Measurements from ENCODE around the gene ZNF766.
A peak's percentile ranks its signal among the peaks of the same experiment; 100 is the strongest.
"Not testable (repeated sequence)": the region's sequence is repeated elsewhere in the genome, so short reads cannot be mapped to it uniquely, and the experiment has no call there.

ZNF766 gene

DNA sequence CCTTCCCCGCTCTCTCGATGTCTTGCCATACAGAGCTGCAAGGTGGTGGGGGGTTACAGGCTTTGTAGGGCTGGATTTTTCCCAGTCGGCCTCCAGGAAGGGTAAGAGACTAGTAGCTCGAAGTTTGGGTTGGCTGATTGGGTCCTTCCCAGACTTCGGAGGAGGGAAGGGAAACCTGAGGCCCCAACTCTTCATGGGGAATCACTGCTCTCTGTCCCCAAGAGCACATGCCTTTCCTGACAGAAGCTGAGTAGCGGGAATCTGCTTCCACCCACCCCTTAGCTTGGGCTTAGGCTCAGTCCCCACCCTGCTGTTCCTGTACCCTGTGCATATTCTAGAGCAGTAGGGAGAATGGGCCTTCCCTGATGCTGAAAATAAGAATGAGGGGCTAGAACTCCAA lies 39.9 kb upstream of the ZNF766 start:
- no peak for TF ChIP-seq Cebpa-rat (IDR thresholded peaks at IDR 0.05)

DNA sequence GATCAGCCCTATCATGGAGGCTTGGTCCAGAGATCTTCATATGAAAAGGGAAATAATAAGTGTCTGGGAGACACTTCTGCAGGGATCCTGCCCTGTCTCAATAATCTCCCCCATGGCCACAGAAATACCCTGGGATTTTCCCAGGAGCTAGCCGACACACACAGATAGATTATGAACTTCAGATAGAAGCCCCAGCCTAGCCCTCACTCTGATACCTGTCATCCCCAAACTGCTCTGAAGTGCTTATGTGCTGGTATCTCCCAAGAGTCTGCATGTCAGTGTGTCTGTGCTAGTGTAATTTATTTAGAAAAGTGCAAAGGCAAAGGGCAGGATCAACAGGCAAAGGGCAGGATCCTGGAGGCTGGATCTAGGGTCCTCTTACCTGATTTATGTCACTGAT lies 38.7 kb upstream of the ZNF766 start:
- Histone ChIP-seq H3K27me3 (no peaks in the 10 kb centered on the region), H4K20me1 (peaks cover 0 to 26% (median 7%) of the 10 kb centered on the region in 11 experiments; a peak in 7 of 22 replicates), H3K9ac (no peak overlapping the region), H3K4me3 (no peak overlapping the region), H3K27ac (no peak overlapping the region), H3K9me3 (replicated peaks in 1 of 11) (no peaks in the 10 kb centered on the region), H3K36me3 (peaks cover 50 to 70% (median 59%) of the 10 kb centered on the region in 11 experiments), H3K4me2 (no peak overlapping the region), H3K4me1 (peaks cover 0 to 32% (median 0%) of the 10 kb centered on the region in 10 experiments; a peak in 4 of 20 replicates)
- TF ChIP-seq Cebpa-rat (IDR thresholded peaks at IDR 0.05) = no peak

More for the DNA sequence above, 39.9 kb upstream of the ZNF766 start:
- Histone ChIP-seq H3K4me2 (no peak overlapping the region), H3K9ac (no peak overlapping the region), H3K4me3 (no peak overlapping the region), H3K9me3 (replicated peaks in 1 of 11) (no peaks in the 10 kb centered on the region), H3K27me3 (no peaks in the 10 kb centered on the region), H3K36me3 (peaks cover 61 to 81% (median 70%) of the 10 kb centered on the region in 11 experiments), H3K4me1 (peaks cover 0 to 21% (median 0%) of the 10 kb centered on the region in 10 experiments; a peak in 4 of 20 replicates), H3K27ac (no peak overlapping the region), H4K20me1 (peaks cover 0 to 29% (median 7%) of the 10 kb centered on the region in 11 experiments; a peak in 7 of 22 replicates)

DNA sequence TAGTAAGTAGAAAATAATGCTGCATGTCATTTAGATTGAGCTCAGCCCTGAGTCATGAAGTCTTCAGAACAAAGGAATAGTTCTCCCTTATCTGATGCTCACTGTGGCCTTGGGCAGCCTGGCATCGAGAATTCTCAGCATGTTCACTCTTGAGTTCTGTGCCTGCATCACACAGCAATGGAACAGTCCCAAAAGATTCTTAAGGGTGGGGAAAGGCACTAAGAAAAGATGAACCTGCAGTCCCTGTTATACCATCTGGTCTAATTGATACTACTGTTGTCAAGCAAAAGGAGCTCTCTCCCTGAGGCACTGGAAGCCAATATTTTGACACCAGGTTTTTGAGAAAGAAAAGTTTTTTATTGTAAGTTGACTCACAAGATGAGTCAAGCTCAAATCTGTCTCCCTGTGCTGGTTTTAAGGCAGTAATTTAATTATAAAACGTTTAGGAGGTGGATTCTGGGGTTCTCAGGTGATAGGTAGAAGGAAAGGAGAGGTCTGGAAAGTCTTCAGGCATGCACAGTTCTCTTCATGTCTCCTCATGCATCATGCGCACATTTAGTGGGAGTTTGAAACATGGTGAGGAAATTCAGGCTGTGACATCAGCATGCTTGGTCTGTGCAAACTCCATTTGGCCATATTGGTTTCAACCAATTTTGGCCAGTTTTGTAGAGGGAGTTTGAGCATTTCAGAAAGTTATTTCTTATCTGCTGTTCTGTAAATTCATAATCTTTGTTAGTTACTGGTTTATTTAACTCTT lies 38.1 kb upstream of the ZNF766 start:
- Histone ChIP-seq H3K36me3 (peaks cover 43 to 63% (median 52%) of the 10 kb centered on the region in 11 experiments), H3K9me3 (replicated peaks in 1 of 11) (no peaks in the 10 kb centered on the region), H3K27ac (no peak overlapping the region), H3K4me2 (no peak overlapping the region), H3K4me3 (no peak overlapping the region), H4K20me1 (peaks cover 0 to 19% (median 7%) of the 10 kb centered on the region in 11 experiments; a peak in 5 of 22 replicates), H3K9ac (no peak overlapping the region), H3K27me3 (no peaks in the 10 kb centered on the region), H3K4me1 (peaks cover 0 to 32% (median 0%) of the 10 kb centered on the region in 10 experiments; a peak in 4 of 20 replicates)
- TF ChIP-seq Cebpa-rat (IDR thresholded peaks at IDR 0.05) = no peak

DNA sequence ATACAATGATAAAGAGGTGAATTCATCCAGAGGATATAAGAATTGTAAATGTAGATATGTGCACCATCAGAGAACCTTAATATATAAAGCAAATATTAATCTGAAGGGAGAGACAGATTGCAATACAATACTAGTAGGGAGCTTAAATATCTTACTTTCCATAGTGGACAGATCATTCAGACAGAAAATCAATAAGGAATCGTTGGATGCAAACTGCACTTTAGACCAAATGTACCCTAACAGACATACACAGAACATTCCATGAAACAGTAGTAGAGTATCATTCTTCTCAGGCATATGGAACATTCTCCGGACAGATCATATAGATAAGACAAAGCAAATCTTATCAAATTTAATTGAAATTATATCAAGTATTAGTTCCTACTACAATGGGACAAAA lies 35.0 kb upstream of the ZNF766 start:
- TF ChIP-seq Cebpa-rat (IDR thresholded peaks at IDR 0.05) = no peak
- Histone ChIP-seq H3K9ac (peak overlapping the region in 1 of 11 experiments; percentile 20; a peak in 1 of 22 replicates), H3K4me1 (peaks cover 0 to 32% (median 0%) of the 10 kb centered on the region in 10 experiments; a peak in 4 of 20 replicates), H3K9me3 (replicated peaks in 1 of 11) (no peaks in the 10 kb centered on the region), H3K4me2 (peak overlapping the region in 2 of 11 experiments; percentile 36 to 48; a peak in 2 of 22 replicates), H4K20me1 (peaks cover 0 to under 1% (median 0%) of the 10 kb centered on the region in 11 experiments; a peak in 1 of 22 replicates), H3K27me3 (no peaks in the 10 kb centered on the region), H3K4me3 (no peak overlapping the region), H3K36me3 (peaks cover 12 to 32% (median 21%) of the 10 kb centered on the region in 11 experiments; a peak in 21 of 22 replicates), H3K27ac (peak overlapping the region in 2 of 11 experiments; percentile 29 to 35; a peak in 2 of 22 replicates)

DNA sequence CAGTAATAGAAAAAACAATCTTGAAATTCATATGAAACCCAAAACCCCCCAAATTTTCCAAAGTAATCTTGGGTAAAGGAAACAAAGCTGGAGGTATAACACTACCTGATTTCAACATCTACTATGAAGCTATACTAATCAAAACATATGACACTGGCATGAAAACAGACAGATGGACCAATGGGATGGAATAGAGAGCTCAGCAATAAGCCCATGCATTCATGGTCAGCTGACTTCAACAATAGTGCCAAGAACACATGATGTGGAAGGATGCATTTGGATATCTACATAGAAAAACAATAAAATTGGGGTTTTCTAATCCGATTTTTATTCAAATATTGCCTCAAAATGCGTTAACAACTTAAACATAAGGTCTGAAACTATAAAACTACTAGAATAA lies 32.2 kb upstream of the ZNF766 start:
- Histone ChIP-seq H3K36me3 (0 out of 22 replicates have a peak, but pooled peaks cover 0 to 5% (median 0%) of the 10 kb centered on the region in 11 experiments), H3K27me3 (no peaks in the 10 kb centered on the region), H3K9ac (no peak overlapping the region), H3K4me1 (peaks cover 0 to 32% (median 0%) of the 10 kb centered on the region in 10 experiments; a peak in 4 of 20 replicates), H3K4me2 (no peak overlapping the region), H4K20me1 (no peaks in the 10 kb centered on the region), H3K4me3 (no peak overlapping the region), H3K27ac (no peak overlapping the region), H3K9me3 (replicated peaks in 1 of 11) (no peaks in the 10 kb centered on the region)
- TF ChIP-seq Cebpa-rat (IDR thresholded peaks at IDR 0.05) = no peak

DNA sequence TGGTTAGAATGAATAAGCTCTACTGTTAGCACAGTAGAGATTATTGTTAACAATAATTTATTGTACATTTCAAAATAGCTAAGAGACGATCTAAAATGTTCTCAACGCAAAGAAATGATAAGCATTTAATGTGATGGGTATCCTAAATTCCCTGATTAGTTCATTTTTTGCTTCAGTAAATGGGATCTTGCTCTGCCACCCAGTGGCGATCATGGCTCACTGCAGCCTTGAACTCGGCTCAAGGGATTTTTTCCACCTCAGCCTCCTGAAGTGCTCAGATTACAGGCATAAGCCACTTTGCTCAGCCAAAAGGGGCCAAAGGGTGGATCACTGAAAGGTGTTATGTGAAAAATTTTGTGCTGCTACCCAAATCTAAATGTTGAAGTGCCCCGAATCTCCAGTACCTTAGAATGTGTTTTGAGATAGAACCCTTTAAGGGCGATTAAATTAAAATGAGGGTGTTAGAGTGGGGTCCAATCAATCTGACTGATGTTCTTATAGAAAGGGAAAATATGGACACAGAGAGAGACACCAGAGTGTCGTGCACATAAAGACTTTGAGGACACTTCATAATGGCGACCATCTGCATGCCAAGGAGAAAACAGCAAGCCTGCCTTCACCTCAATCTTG lies 31.5 kb upstream of the ZNF766 start:
- no peak overlapping the region for H3K27ac ChIP-seq
- H3K4me1 ChIP-seq = peaks cover 0 to 27% (median 0%) of the 10 kb centered on the region in 10 experiments; a peak in 4 of 20 replicates
- TF ChIP-seq Cebpa-rat (IDR thresholded peaks at IDR 0.05) = no peak
- H4K20me1 ChIP-seq = no peaks in the 10 kb centered on the region
- H3K9ac ChIP-seq = no peak overlapping the region
- H3K4me3 ChIP-seq = no peak overlapping the region
- H3K4me2 ChIP-seq = no peak overlapping the region
- no peaks in the 10 kb centered on the region for H3K9me3 ChIP-seq (replicated peaks in 1 of 11)
- H3K36me3 ChIP-seq = no peaks in the 10 kb centered on the region; a peak in 1 of 22 replicates
- no peaks in the 10 kb centered on the region for H3K27me3 ChIP-seq

DNA sequence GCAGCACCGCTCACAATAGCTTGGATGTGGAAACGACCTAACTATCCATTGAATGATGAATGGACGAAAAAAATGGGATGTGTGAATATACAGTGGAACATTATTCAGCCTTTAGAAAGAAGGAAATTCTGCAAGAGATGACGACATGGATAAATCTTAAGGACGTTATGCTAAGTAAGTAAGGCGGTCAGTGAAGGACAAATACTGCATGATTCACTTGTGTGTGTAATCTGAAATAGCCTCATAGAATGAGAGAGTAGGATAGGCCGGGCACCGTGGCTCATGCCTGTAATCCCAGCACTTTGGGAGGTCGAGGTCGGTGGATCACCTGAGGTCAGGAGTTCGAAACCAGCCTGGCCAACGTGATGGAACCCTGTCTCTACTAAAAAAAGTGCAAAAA lies 25.4 kb upstream of the ZNF766 start:
- Histone ChIP-seq H3K4me1 (no peaks in the 10 kb centered on the region), H3K4me3 (no peak overlapping the region), H3K9me3 (replicated peaks in 1 of 11) (no peaks in the 10 kb centered on the region), H3K4me2 (no peak overlapping the region), H3K27me3 (no peaks in the 10 kb centered on the region), H4K20me1 (no peaks in the 10 kb centered on the region), H3K9ac (no peak overlapping the region), H3K27ac (no peak overlapping the region), H3K36me3 (no peaks in the 10 kb centered on the region; a peak in 1 of 22 replicates)
- no peak for TF ChIP-seq Cebpa-rat (IDR thresholded peaks at IDR 0.05)

DNA sequence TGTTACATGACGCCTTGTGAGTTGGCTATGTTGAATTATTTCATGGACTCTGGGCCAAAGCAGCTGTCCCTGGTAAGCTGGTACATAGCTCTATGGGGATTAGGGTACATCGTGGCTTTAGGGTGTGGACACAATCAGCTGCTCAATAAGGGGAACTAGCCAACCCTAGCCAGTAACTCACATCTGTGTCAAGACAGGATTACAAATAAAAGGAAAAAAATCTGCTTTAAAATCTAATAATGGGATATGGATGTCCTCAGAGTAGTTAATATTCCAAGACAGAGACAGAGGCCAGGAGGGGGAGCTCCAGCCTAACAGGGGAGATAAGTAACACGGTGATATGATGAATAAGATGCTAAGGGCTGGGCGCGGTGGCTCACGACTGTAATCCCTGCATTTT lies 21.1 kb upstream of the ZNF766 start:
- TF ChIP-seq Cebpa-rat (IDR thresholded peaks at IDR 0.05) = no peak
- Histone ChIP-seq H3K9me3 (replicated peaks in 1 of 11) (peaks cover 0 to 18% (median 7%) of the 10 kb centered on the region in 11 experiments; a peak in 13 of 22 replicates), H3K4me2 (no peak overlapping the region), H3K27ac (no peak overlapping the region), H3K27me3 (no peaks in the 10 kb centered on the region), H4K20me1 (no peaks in the 10 kb centered on the region), H3K36me3 (no peaks in the 10 kb centered on the region), H3K9ac (no peak overlapping the region; a peak in 1 of 22 replicates), H3K4me3 (no peak overlapping the region), H3K4me1 (no peaks in the 10 kb centered on the region)

DNA sequence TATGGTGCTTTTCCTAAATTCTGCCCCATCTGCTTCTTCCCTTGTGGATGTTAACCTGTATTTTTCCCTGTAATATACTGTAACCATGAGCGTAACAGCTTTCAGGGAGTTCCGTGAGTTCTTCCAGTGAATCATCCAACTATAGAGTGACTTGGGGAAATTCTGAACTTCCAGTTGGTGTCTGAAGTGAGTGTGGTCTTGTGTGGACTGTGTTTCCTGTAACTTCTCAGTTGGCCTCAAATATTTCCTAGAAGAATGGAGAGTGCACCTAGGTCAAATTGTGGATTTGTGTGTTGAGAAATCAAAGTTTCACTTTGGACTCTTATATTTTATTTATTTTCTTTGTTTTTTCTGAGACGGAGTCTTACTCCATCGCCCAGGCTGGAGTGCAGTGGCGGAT lies 11.0 kb upstream of the ZNF766 start:
- H3K27me3 ChIP-seq = no peaks in the 10 kb centered on the region
- no peak overlapping the region for H3K4me2 ChIP-seq
- H4K20me1 ChIP-seq = no peaks in the 10 kb centered on the region
- no peak overlapping the region for H3K9ac ChIP-seq
- H3K9me3 ChIP-seq (replicated peaks in 1 of 11) = peaks cover 0 to 14% (median 10%) of the 10 kb centered on the region in 11 experiments; a peak in 18 of 22 replicates
- no peaks in the 10 kb centered on the region for H3K36me3 ChIP-seq
- no peak overlapping the region for H3K27ac ChIP-seq
- H3K4me3 ChIP-seq = no peak overlapping the region
- no peak for TF ChIP-seq Cebpa-rat (IDR thresholded peaks at IDR 0.05)
- H3K4me1 ChIP-seq = no peaks in the 10 kb centered on the region

DNA sequence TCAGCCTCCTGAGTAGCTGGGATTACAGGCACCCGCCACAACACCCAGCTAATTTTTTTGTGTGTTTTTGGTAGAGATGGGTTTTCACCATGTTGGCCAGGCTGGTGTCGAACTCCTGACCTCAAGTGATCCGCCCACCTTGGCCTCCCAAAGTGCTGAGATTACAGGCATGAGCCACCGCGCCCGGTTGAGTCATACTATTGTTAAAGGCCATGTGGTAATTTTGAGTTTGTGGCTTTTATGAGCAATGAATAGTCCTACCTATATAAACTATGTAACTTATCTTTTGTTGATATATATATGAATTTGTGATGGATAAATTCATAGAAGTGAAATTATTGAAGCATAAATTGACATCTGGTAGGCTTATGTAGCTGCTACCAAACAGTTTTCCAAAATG lies 3.8 kb upstream of the ZNF766 start:
- not testable (repeated sequence) for H4K20me1 ChIP-seq, H3K36me3 ChIP-seq, H3K4me1 ChIP-seq, H3K4me3 ChIP-seq, H3K9ac ChIP-seq, H3K27me3 ChIP-seq, H3K4me2 ChIP-seq, H3K27ac ChIP-seq
- H3K9me3 ChIP-seq (replicated peaks in 1 of 11) = peaks cover 16 to 40% (median 24%) of the 10 kb centered on the region in 11 experiments; a peak in 18 of 22 replicates
